RWPE1 (cell line): ENCODE data around the gene CIAPIN1.

Experiments used
- CTCF ChIA-PET: fragments of 350-600 bp; sonication (Branson Sonifier 250); formaldehyde crosslinking; extraction: SDS; loops from one replicate; lab custom pipeline; 2021; lab: Yijun Ruan, JAX
- POLR2A ChIA-PET: fragments of 400-600 bp; formaldehyde crosslinking; extraction: SDS; loops from one replicate; lab custom pipeline; 2020; ENCODE audit warnings: antibody characterized with exemption; ENCODE audit not compliant: low non-redundant PET; lab: Yijun Ruan, JAX
- DNase-seq: peaks from one replicate; pipeline ENCODE4 v3.0.0; 2012; ENCODE audit warnings: low spot score
- H3K27ac ChIP-seq: fragments of 450-650 bp; 2 replicates; pipeline ENCODE4 v1.5.1; 2017
- CTCF ChIP-seq: fragments of 450-650 bp; conservative IDR thresholded peaks from 2 replicates; pipeline ENCODE4 v1.5.1; 2017; ENCODE audit warnings: low read depth, mild to moderate bottlenecking

The CIAPIN1 gene

GRCh38 chr16:57476546-57477410, 29.6 kb upstream of the CIAPIN1 start:
- CTCF ChIA-PET = no interaction called here
- DNase-seq = no peak
- H3K27ac ChIP-seq = no peak overlapping the region
- POLR2A ChIA-PET = no interaction called here
- no peak for TF ChIP-seq CTCF

GRCh38 chr16:57475711-57476339, 28.6 kb upstream of the CIAPIN1 start:
- no peak overlapping the region for H3K27ac ChIP-seq
- peak; percentile 21; the same call in 1 of the 2 replicates for TF ChIP-seq CTCF
- CTCF ChIA-PET = interaction anchor here (1.1 to 1.2 kb wide), 2 partner anchors 8 to 13 kb away, joined by 3 to 7 read pairs; partner anchors contain the start of gene POLR2C
- POLR2A ChIA-PET = no interaction called here
- DNase-seq = no peak

- 0 out of 2 replicates have a peak overlapping the region, but pooled peaks have one; percentile 9 for H3K27ac ChIP-seq
- TF ChIP-seq CTCF = no peak
- CTCF ChIA-PET = interaction anchor here (1.0 to 1.2 kb wide), 3 partner anchors 8 to 45 kb away, joined by 3 to 7 read pairs (median 5); partner anchors contain the start of gene POLR2C
- POLR2A ChIA-PET = no interaction called here
- DNase-seq = no peak
Observed at GRCh38 chr16:57474671-57475661, 27.8 kb upstream of the CIAPIN1 start.

- no peak for DNase-seq
- ChIA-PET POLR2A (interaction anchor here (0.6 kb wide), 1 partner anchor 727 kb away, joined by 3 read pairs; no protein-coding TSS in a partner anchor), CTCF (interaction anchor here (0.6 to 1.3 kb wide), 4 partner anchors 12 to 46 kb away, joined by 3 to 5 read pairs (median 4); no protein-coding TSS in a partner anchor)
- H3K27ac ChIP-seq = no peak overlapping the region; the same call in 1 of the 2 replicates
- no peak for TF ChIP-seq CTCF
Observed at GRCh38 chr16:57473906-57474305, 26.7 kb upstream of the CIAPIN1 start.

- ChIA-PET POLR2A (interaction anchor here (0.6 kb wide), 1 partner anchor 727 kb away, joined by 3 read pairs; no protein-coding TSS in a partner anchor), CTCF (interaction anchor here (0.6 to 1.3 kb wide), 3 partner anchors 11 to 47 kb away, joined by 3 to 4 read pairs (median 4); no protein-coding TSS in a partner anchor)
- no peak for TF ChIP-seq CTCF
- no peak for DNase-seq
- peak overlapping the region; percentile 58 for H3K27ac ChIP-seq
Observed at GRCh38 chr16:57473176-57473840, 26.1 kb upstream of the CIAPIN1 start.
